ENCODE measurements around the gene ADAM12.

Gene ADAM12

GRCh38 chr10:126042354-126042753, 345.9 kb downstream of the ADAM12 start:
- DNase-seq (ENCODE audit: low read depth): no peak
- H3K4me3 ChIP-seq (ENCODE audit: control insufficient read depth, low read depth, low read length): no peak overlapping the region
- TF ChIP-seq CTCF (conservative IDR thresholded peaks at IDR 0.05; ENCODE audit: control insufficient read depth, insufficient read depth, low read depth, low read length): no peak

DNA sequence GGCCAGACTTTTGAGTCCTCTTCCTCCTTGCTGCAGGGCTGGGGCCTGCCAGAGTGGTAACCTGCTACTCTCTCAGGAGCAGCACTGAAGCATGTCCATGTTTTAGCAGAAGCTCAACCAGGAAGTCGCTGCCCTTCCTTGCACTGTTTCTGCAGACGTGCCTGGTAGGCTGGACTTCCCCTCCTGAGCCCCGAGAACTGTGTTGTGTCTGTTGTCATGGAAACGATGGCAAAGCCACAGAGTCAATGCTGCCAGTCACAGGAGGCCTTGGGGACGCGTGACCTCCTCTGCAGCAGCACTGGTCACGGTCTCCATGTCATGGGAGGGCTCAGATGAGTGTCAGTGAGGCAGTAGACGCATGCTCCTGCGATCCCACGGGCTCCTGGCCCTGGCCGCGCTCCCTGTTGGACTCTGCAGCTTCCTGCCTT, 346.5 kb downstream of the ADAM12 start:
- no peak overlapping the region for H3K4me3 ChIP-seq (ENCODE audit: control insufficient read depth, low read depth, low read length)
- no peak for DNase-seq (ENCODE audit: low read depth)
- no peak for TF ChIP-seq CTCF (conservative IDR thresholded peaks at IDR 0.05; ENCODE audit: control insufficient read depth, insufficient read depth, low read depth, low read length)

DNA sequence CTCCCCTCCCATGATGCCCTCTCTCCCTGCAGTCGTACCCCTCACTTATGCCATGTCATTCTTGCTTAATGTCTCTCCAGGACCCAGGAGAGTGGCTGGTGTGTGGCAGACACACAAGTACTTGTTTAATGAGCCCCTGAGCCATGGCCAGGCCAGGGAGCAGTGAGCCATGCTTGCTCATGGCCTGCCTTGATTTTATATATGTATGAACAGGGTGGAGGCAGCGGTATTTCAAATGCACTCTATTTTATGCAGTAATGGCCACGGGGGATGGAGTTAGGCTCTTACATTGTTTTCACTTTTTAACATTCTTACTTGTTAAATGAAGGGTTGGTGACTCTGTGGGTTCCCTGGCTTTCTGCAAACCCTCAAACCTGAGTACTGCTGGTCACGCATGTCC, 347.2 kb downstream of the ADAM12 start:
- TF ChIP-seq CTCF (conservative IDR thresholded peaks at IDR 0.05; ENCODE audit: control insufficient read depth, insufficient read depth, low read depth, low read length): no peak
- DNase-seq (ENCODE audit: low read depth): no peak
- H3K4me3 ChIP-seq (ENCODE audit: control insufficient read depth, low read depth, low read length): no peak overlapping the region

DNA sequence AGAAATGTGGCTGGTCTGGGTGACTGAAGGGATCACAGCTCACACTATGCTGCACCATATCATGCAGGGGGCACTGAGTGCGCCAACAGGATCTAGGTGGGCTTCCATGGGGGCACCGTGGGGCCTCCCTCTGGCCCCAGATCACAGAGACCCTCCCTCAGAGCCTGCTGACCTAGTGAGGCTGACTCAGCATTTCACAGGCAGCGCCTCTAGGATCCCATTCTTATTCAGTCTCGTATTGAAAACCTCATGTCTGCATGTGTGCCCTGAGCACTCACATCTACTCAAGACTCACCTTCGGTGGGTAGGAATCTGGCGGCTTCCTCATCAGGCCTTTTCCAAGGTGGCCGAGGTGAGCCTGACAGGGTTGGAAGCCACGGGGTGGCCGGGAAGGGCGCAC, 350.3 kb downstream of the ADAM12 start:
- no peak overlapping the region for H3K4me3 ChIP-seq (ENCODE audit: control insufficient read depth, low read depth, low read length)
- TF ChIP-seq CTCF (conservative IDR thresholded peaks at IDR 0.05; ENCODE audit: control insufficient read depth, insufficient read depth, low read depth, low read length): no peak
- no peak for DNase-seq (ENCODE audit: low read depth)

DNA sequence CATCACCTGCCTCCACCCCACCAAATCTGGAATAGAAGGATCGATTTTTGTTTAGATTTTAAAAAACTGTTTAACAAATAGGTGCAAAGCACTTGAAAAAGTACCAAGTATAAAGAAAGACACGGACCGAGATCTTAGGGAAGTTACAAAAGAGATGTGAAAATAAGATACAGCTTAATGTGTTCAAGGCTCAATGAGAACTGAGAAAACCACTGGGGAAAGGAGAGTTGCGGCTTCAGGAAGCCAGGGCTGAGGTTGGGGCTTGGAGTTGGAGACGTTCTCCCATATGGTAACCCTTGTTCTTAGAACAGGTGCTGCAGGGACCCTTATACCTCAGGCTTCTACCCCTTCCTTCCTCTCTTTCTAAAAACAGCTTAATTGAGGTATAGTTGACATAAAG, 351.8 kb downstream of the ADAM12 start:
- TF ChIP-seq CTCF (conservative IDR thresholded peaks at IDR 0.05; ENCODE audit: control insufficient read depth, insufficient read depth, low read depth, low read length): no peak
- no peak overlapping the region for H3K4me3 ChIP-seq (ENCODE audit: control insufficient read depth, low read depth, low read length)
- DNase-seq (ENCODE audit: low read depth): no peak

DNA sequence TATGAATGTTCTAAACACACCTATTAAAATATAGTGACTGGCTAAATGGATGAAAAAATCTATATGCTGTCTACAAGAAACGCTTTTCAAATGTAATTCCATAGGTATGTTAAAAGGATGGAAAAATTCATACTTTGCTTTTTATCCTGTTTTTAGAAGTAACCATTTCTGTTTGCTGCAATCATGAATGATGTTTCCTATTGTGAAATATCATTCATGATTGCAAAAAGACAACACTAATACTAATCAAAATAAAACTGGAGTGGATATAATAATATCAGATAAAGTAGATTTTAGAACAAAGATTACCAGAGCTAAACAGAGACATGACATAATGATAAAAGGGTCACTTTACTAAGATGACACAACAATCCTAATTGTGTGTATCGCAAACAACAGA, 353.7 kb downstream of the ADAM12 start:
- DNase-seq (ENCODE audit: low read depth): no peak
- no peak for TF ChIP-seq CTCF (conservative IDR thresholded peaks at IDR 0.05; ENCODE audit: control insufficient read depth, insufficient read depth, low read depth, low read length)
- H3K4me3 ChIP-seq (ENCODE audit: control insufficient read depth, low read depth, low read length): no peak overlapping the region

DNA sequence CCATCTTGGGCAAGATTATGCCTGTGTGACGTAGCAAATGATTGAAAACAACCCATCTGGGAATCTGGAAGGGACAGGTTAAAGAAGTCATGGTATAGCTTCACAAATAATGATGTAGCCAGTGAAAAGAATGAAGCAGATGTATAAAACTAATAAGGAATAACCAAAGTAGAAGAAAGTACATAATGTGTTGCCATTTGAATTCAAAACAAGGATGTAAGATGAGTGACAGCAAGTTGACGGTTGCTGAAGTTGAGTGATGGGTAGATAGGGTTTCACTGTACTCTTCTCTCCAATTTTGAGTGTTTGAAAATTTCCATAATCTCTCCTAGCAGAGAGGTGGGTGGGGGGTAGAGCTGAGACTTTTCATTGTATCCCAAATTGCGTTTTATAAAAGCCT, 358.3 kb downstream of the ADAM12 start:
- no peak overlapping the region for H3K4me3 ChIP-seq (ENCODE audit: control insufficient read depth, low read depth, low read length)
- TF ChIP-seq CTCF (conservative IDR thresholded peaks at IDR 0.05; ENCODE audit: control insufficient read depth, insufficient read depth, low read depth, low read length): no peak
- DNase-seq (ENCODE audit: low read depth): no peak

Measured in fibroblast of mammary gland (primary cell).